SU-DHL-6 (cell line): Measurements from ENCODE around the gene SYCP2L.

ENCODE experiments used
- H2AFZ ChIP-seq: fragments of 200-600 bp; sonication (generic); 2 replicates; pipeline ENCODE4 v1.6.1; 2014; ENCODE audit warnings: low read depth, mild to moderate bottlenecking, moderate library complexity, mixed read lengths, antibody characterized with exemption, low read length; ENCODE audit not compliant: severe bottlenecking
- H3F3A ChIP-seq: fragments of 200-600 bp; shearing (Covaris generic); 2 replicates; pipeline ENCODE4 v1.6.0; 2016; ENCODE audit warnings: antibody characterized with exemption, mild to moderate bottlenecking; ENCODE audit not compliant: insufficient read depth
- H3K27ac ChIP-seq: fragments of 200-600 bp; sonication (generic); 2 replicates; pipeline ENCODE4 v1.5.1; 2016; ENCODE audit warnings: low read depth, mild to moderate bottlenecking, low read length, moderate library complexity, mixed read lengths
- H3K27me3 ChIP-seq: fragments of 200-600 bp; sonication (generic), shearing (Covaris generic); 2 replicates; pipeline ENCODE4 v1.6.0; 2014; ENCODE audit warnings: mild to moderate bottlenecking, low read length
- H3K36me3 ChIP-seq: fragments of 200-600 bp; sonication (generic); 2 replicates; pipeline ENCODE4 v1.6.1; 2014; ENCODE audit warnings: mild to moderate bottlenecking, low read length, mixed read lengths
- H3K4me2 ChIP-seq: fragments of 300-600, 200-600 bp; shearing (Covaris generic), sonication (generic); 2 replicates; pipeline ENCODE4 v1.6.0; 2014; ENCODE audit warnings: low read length, low read depth, mild to moderate bottlenecking; ENCODE audit not compliant: poor library complexity, severe bottlenecking
- H3K4me3 ChIP-seq: fragments of 200-600 bp; sonication (generic); 2 replicates; pipeline ENCODE4 v1.5.1; 2014; ENCODE audit warnings: antibody characterized with exemption, low read length, mild to moderate bottlenecking, mixed read lengths; ENCODE audit not compliant: insufficient read depth, poor library complexity, severe bottlenecking
- H3K79me2 ChIP-seq: fragments of 200-600 bp; sonication (generic); 2 replicates; pipeline ENCODE4 v1.6.1; 2014; ENCODE audit warnings: mild to moderate bottlenecking, low read length, moderate library complexity; ENCODE audit not compliant: insufficient read depth
- H3K9ac ChIP-seq: fragments of 200-600 bp; sonication (generic); 2 replicates; pipeline ENCODE4 v1.7.0; 2014; ENCODE audit warnings: mild to moderate bottlenecking, low read length
- H3K9me2 ChIP-seq: fragments of 200-600 bp; sonication (generic); replicated peaks from 2 replicates; pipeline ENCODE4 v1.6.1; 2014; ENCODE audit warnings: low read length; ENCODE audit not compliant: insufficient read depth
- H3K9me3 ChIP-seq: fragments of 200-600 bp; sonication (generic); 2 replicates; pipeline ENCODE4 v1.6.1; 2014; ENCODE audit warnings: low read length, mixed read lengths; ENCODE audit not compliant: insufficient read depth
- H4K20me1 ChIP-seq: fragments of 200-600 bp; sonication (generic); 2 replicates; pipeline ENCODE4 v1.6.1; 2014; ENCODE audit warnings: low read depth, mild to moderate bottlenecking, antibody characterized with exemption, low read length, moderate library complexity, mixed read lengths
- EZH2phosphoT487 ChIP-seq: fragments of 200-600 bp; sonication (generic), shearing (Covaris generic); conservative IDR thresholded peaks from 2 replicates; pipeline ENCODE4 v1.6.1; 2018; ENCODE audit warnings: mild to moderate bottlenecking, antibody characterized with exemption, low read length, moderate library complexity, mixed read lengths
- TF ChIP-seq, protein P1 (sequence below): fragments of 200-600 bp; sonication (generic); IDR thresholded peaks from one replicate; pipeline ENCODE4 v1.5.1; 2017; ENCODE audit warnings: antibody characterized with exemption, mild to moderate bottlenecking, low read length, moderate library complexity; ENCODE audit not compliant: insufficient read depth, poor library complexity, severe bottlenecking

SYCP2L gene

GRCh38 chr6:10939840-10940239, 53.0 kb downstream of the SYCP2L start:
- TF ChIP-seq EZH2phosphoT487, result no peak
- TF ChIP-seq, protein P1, sequence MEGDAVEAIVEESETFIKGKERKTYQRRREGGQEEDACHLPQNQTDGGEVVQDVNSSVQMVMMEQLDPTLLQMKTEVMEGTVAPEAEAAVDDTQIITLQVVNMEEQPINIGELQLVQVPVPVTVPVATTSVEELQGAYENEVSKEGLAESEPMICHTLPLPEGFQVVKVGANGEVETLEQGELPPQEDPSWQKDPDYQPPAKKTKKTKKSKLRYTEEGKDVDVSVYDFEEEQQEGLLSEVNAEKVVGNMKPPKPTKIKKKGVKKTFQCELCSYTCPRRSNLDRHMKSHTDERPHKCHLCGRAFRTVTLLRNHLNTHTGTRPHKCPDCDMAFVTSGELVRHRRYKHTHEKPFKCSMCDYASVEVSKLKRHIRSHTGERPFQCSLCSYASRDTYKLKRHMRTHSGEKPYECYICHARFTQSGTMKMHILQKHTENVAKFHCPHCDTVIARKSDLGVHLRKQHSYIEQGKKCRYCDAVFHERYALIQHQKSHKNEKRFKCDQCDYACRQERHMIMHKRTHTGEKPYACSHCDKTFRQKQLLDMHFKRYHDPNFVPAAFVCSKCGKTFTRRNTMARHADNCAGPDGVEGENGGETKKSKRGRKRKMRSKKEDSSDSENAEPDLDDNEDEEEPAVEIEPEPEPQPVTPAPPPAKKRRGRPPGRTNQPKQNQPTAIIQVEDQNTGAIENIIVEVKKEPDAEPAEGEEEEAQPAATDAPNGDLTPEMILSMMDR, result no peak
- H4K20me1 ChIP-seq, result no peaks in the 10 kb centered on the region
- no peak overlapping the region for H3K9ac ChIP-seq
- no peaks in the 10 kb centered on the region for H3K79me2 ChIP-seq
- no peaks in the 10 kb centered on the region for H3K27me3 ChIP-seq
- no peak overlapping the region for H3K4me3 ChIP-seq
- no peak overlapping the region for H3K4me2 ChIP-seq
- no peaks in the 10 kb centered on the region for H3K36me3 ChIP-seq
- no peaks in the 10 kb centered on the region for H3K9me2 ChIP-seq
- H2AFZ ChIP-seq, result no peak overlapping the region
- no peaks in the 10 kb centered on the region for H3K9me3 ChIP-seq
- H3F3A ChIP-seq, result no peaks in the 10 kb centered on the region
- H3K27ac ChIP-seq, result no peak overlapping the region

- Histone ChIP-seq H3K4me2 (no peak overlapping the region), H3K9me3 (no peaks in the 10 kb centered on the region), H3K27me3 (no peaks in the 10 kb centered on the region), H3K79me2 (no peaks in the 10 kb centered on the region), H3K9me2 (no peaks in the 10 kb centered on the region), H3K36me3 (no peaks in the 10 kb centered on the region), H3F3A (no peaks in the 10 kb centered on the region), H2AFZ (no peak overlapping the region), H3K4me3 (no peak overlapping the region), H4K20me1 (no peaks in the 10 kb centered on the region; the same call in 1 of the 2 replicates), H3K27ac (no peak overlapping the region), H3K9ac (no peak overlapping the region)
- no peak for TF ChIP-seq EZH2phosphoT487
- TF ChIP-seq, protein P1, result no peak
Observed at GRCh38 chr6:10945845-10946244, 59.0 kb downstream of the SYCP2L start.

DNA sequence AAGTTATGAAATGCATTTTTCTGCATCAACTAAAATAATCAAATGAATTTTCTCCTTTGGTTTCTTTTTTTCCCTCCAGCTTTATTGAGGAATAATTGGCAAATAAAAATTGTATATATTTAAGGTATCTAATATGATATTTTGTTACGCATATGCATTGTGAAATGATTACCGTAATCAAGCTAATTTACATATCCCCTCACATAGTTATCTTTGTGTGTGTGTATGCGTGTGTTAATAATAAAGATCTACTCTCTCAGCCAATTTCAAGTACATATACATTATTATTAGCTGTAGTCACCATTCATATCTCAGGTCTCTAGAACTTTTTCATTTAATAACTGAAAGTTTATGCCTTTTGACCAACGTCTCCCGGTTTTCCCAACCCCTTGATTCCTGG, 61.1 kb downstream of the SYCP2L start:
- H3F3A ChIP-seq, result no peaks in the 10 kb centered on the region
- no peak overlapping the region for H3K27ac ChIP-seq
- H3K9me2 ChIP-seq, result no peaks in the 10 kb centered on the region
- no peak overlapping the region for H3K4me3 ChIP-seq
- H3K27me3 ChIP-seq, result no peaks in the 10 kb centered on the region
- no peaks in the 10 kb centered on the region for H3K36me3 ChIP-seq
- no peaks in the 10 kb centered on the region; the same call in 1 of the 2 replicates for H4K20me1 ChIP-seq
- H3K4me2 ChIP-seq, result no peak overlapping the region
- no peak overlapping the region for H3K9ac ChIP-seq
- no peaks in the 10 kb centered on the region for H3K79me2 ChIP-seq
- TF ChIP-seq EZH2phosphoT487, result no peak
- TF ChIP-seq, protein P1, result no peak
- no peak overlapping the region for H2AFZ ChIP-seq
- no peaks in the 10 kb centered on the region for H3K9me3 ChIP-seq
